Measurements from ENCODE around the gene PDE8A. TPM values are rescaled to one million over a fixed set of nuclear protein-coding genes. Genes with fewer than 3 reads are reported as not detected.
"Not testable (repeated sequence)": the region's sequence is repeated elsewhere in the genome, so short reads cannot be mapped to it uniquely, and the experiment has no call there.

Gene PDE8A
- total RNA-seq, 1 donor from 2014 or later, result 49.6 TPM

- Histone ChIP-seq H3K9ac (ENCODE audit: low read depth in 1 of 3, low read length in 3 of 3) (no peak overlapping the region), H3K4me1 (ENCODE audit: control insufficient read depth in 3 of 3, insufficient read depth in 3 of 3, low read length in 3 of 3) (peaks cover 12 to 22% (median 13%) of the 10 kb centered on the region in 3 donors), H3K27me3 (ENCODE audit: control insufficient read depth in 3 of 3, insufficient read depth in 3 of 3, low read length in 3 of 3) (no peaks in the 10 kb centered on the region), H3K4me3 (ENCODE audit: low read length in 3 of 3) (peak overlapping the region in 1 of 3 donors; percentile 14), H3K36me3 (ENCODE audit: control insufficient read depth in 3 of 3, insufficient read depth in 3 of 3, low read length in 3 of 3) (no peaks in the 10 kb centered on the region), H3K27ac (ENCODE audit: low read depth, low read length) (no peak overlapping the region), H3K9me3 (ENCODE audit: control insufficient read depth in 3 of 3, low read length in 3 of 3) (no peaks in the 10 kb centered on the region)
Observed at GRCh38 chr15:84987949-84988624, 6.4 kb downstream of the PDE8A start.

- H3K36me3 ChIP-seq (ENCODE audit: control insufficient read depth in 3 of 3, insufficient read depth in 3 of 3, low read length in 3 of 3), result no peaks in the 10 kb centered on the region
- no peak overlapping the region for H3K4me3 ChIP-seq (ENCODE audit: low read length in 3 of 3)
- no peak overlapping the region for H3K9ac ChIP-seq (ENCODE audit: low read depth in 1 of 3, low read length in 3 of 3)
- peaks cover 6 to 19% (median 13%) of the 10 kb centered on the region in 3 donors for H3K4me1 ChIP-seq (ENCODE audit: control insufficient read depth in 3 of 3, insufficient read depth in 3 of 3, low read length in 3 of 3)
- no peak overlapping the region for H3K27ac ChIP-seq (ENCODE audit: low read depth, low read length)
- H3K27me3 ChIP-seq (ENCODE audit: control insufficient read depth in 3 of 3, insufficient read depth in 3 of 3, low read length in 3 of 3), result no peaks in the 10 kb centered on the region
- H3K9me3 ChIP-seq (ENCODE audit: control insufficient read depth in 3 of 3, low read length in 3 of 3), result no peaks in the 10 kb centered on the region
Observed at GRCh38 chr15:84988909-84989644, 7.4 kb downstream of the PDE8A start.

GRCh38 chr15:84990507-84990906 is 8.9 kb downstream of the PDE8A start:
- no peaks in the 10 kb centered on the region for H3K9me3 ChIP-seq (ENCODE audit: control insufficient read depth in 3 of 3, low read length in 3 of 3)
- H3K4me1 ChIP-seq (ENCODE audit: control insufficient read depth in 3 of 3, insufficient read depth in 3 of 3, low read length in 3 of 3), result peaks cover 6 to 19% (median 13%) of the 10 kb centered on the region in 3 donors
- no peak overlapping the region for H3K27ac ChIP-seq (ENCODE audit: low read depth, low read length)
- H3K9ac ChIP-seq (ENCODE audit: low read depth in 1 of 3, low read length in 3 of 3), result no peak overlapping the region
- no peaks in the 10 kb centered on the region for H3K27me3 ChIP-seq (ENCODE audit: control insufficient read depth in 3 of 3, insufficient read depth in 3 of 3, low read length in 3 of 3)
- no peak overlapping the region for H3K4me3 ChIP-seq (ENCODE audit: low read length in 3 of 3)
- no peaks in the 10 kb centered on the region for H3K36me3 ChIP-seq (ENCODE audit: control insufficient read depth in 3 of 3, insufficient read depth in 3 of 3, low read length in 3 of 3)

GRCh38 chr15:84991014-84991712 is 9.5 kb downstream of the PDE8A start:
- Histone ChIP-seq H3K9me3 (ENCODE audit: control insufficient read depth in 3 of 3, low read length in 3 of 3) (no peaks in the 10 kb centered on the region), H3K4me1 (ENCODE audit: control insufficient read depth in 3 of 3, insufficient read depth in 3 of 3, low read length in 3 of 3) (peaks cover 6 to 19% (median 13%) of the 10 kb centered on the region in 3 donors), H3K36me3 (ENCODE audit: control insufficient read depth in 3 of 3, insufficient read depth in 3 of 3, low read length in 3 of 3) (no peaks in the 10 kb centered on the region), H3K27me3 (ENCODE audit: control insufficient read depth in 3 of 3, insufficient read depth in 3 of 3, low read length in 3 of 3) (no peaks in the 10 kb centered on the region), H3K9ac (ENCODE audit: low read depth in 1 of 3, low read length in 3 of 3) (no peak overlapping the region), H3K27ac (ENCODE audit: low read depth, low read length) (no peak overlapping the region), H3K4me3 (ENCODE audit: low read length in 3 of 3) (no peak overlapping the region)

GRCh38 chr15:84992157-84992944 is 10.7 kb downstream of the PDE8A start:
- Histone ChIP-seq H3K27me3 (ENCODE audit: control insufficient read depth in 3 of 3, insufficient read depth in 3 of 3, low read length in 3 of 3) (no peaks in the 10 kb centered on the region), H3K9me3 (ENCODE audit: control insufficient read depth in 3 of 3, low read length in 3 of 3) (no peaks in the 10 kb centered on the region), H3K27ac (ENCODE audit: low read depth, low read length) (no peak overlapping the region), H3K4me1 (ENCODE audit: control insufficient read depth in 3 of 3, insufficient read depth in 3 of 3, low read length in 3 of 3) (peaks cover 6 to 19% (median 13%) of the 10 kb centered on the region in 3 donors), H3K36me3 (ENCODE audit: control insufficient read depth in 3 of 3, insufficient read depth in 3 of 3, low read length in 3 of 3) (no peaks in the 10 kb centered on the region), H3K9ac (ENCODE audit: low read depth in 1 of 3, low read length in 3 of 3) (no peak overlapping the region), H3K4me3 (ENCODE audit: low read length in 3 of 3) (no peak overlapping the region)

- no peaks in the 10 kb centered on the region for H3K9me3 ChIP-seq (ENCODE audit: control insufficient read depth in 3 of 3, low read length in 3 of 3)
- no peaks in the 10 kb centered on the region for H3K36me3 ChIP-seq (ENCODE audit: control insufficient read depth in 3 of 3, insufficient read depth in 3 of 3, low read length in 3 of 3)
- no peak overlapping the region for H3K27ac ChIP-seq (ENCODE audit: low read depth, low read length)
- H3K9ac ChIP-seq (ENCODE audit: low read depth in 1 of 3, low read length in 3 of 3), result no peak overlapping the region
- H3K27me3 ChIP-seq (ENCODE audit: control insufficient read depth in 3 of 3, insufficient read depth in 3 of 3, low read length in 3 of 3), result no peaks in the 10 kb centered on the region
- H3K4me3 ChIP-seq (ENCODE audit: low read length in 3 of 3), result no peak overlapping the region
- H3K4me1 ChIP-seq (ENCODE audit: control insufficient read depth in 3 of 3, insufficient read depth in 3 of 3, low read length in 3 of 3), result peaks cover 11 to 24% (median 21%) of the 10 kb centered on the region in 3 donors
Observed at GRCh38 chr15:84996055-84996454, 14.4 kb downstream of the PDE8A start.

GRCh38 chr15:84996714-84997113 is 15.1 kb downstream of the PDE8A start:
- H3K4me3 ChIP-seq (ENCODE audit: low read length in 3 of 3); H3K27ac ChIP-seq (ENCODE audit: low read depth, low read length); H3K27me3 ChIP-seq (ENCODE audit: control insufficient read depth in 3 of 3, insufficient read depth in 3 of 3, low read length in 3 of 3); H3K36me3 ChIP-seq (ENCODE audit: control insufficient read depth in 3 of 3, insufficient read depth in 3 of 3, low read length in 3 of 3); H3K9ac ChIP-seq (ENCODE audit: low read depth in 1 of 3, low read length in 3 of 3); H3K9me3 ChIP-seq (ENCODE audit: control insufficient read depth in 3 of 3, low read length in 3 of 3): not testable (repeated sequence)
- H3K4me1 ChIP-seq (ENCODE audit: control insufficient read depth in 3 of 3, insufficient read depth in 3 of 3, low read length in 3 of 3), result peaks cover 11 to 24% (median 21%) of the 10 kb centered on the region in 3 donors

- peaks cover 11 to 20% (median 19%) of the 10 kb centered on the region in 3 donors for H3K4me1 ChIP-seq (ENCODE audit: control insufficient read depth in 3 of 3, insufficient read depth in 3 of 3, low read length in 3 of 3)
- not testable (repeated sequence) for H3K4me3 ChIP-seq (ENCODE audit: low read length in 3 of 3); H3K36me3 ChIP-seq (ENCODE audit: control insufficient read depth in 3 of 3, insufficient read depth in 3 of 3, low read length in 3 of 3); H3K9me3 ChIP-seq (ENCODE audit: control insufficient read depth in 3 of 3, low read length in 3 of 3); H3K9ac ChIP-seq (ENCODE audit: low read depth in 1 of 3, low read length in 3 of 3); H3K27me3 ChIP-seq (ENCODE audit: control insufficient read depth in 3 of 3, insufficient read depth in 3 of 3, low read length in 3 of 3); H3K27ac ChIP-seq (ENCODE audit: low read depth, low read length)
Observed at GRCh38 chr15:84997214-84997613, 15.6 kb downstream of the PDE8A start.

GRCh38 chr15:85000189-85000864 is 18.7 kb downstream of the PDE8A start:
- Histone ChIP-seq H3K4me1 (ENCODE audit: control insufficient read depth in 3 of 3, insufficient read depth in 3 of 3, low read length in 3 of 3) (peaks cover 24 to 34% (median 28%) of the 10 kb centered on the region in 3 donors), H3K27ac (ENCODE audit: low read depth, low read length) (peak overlapping the region; percentile 11), H3K4me3 (ENCODE audit: low read length in 3 of 3) (peak overlapping the region in 1 of 3 donors; percentile 10), H3K9ac (ENCODE audit: low read depth in 1 of 3, low read length in 3 of 3) (no peak overlapping the region), H3K36me3 (ENCODE audit: control insufficient read depth in 3 of 3, insufficient read depth in 3 of 3, low read length in 3 of 3) (no peaks in the 10 kb centered on the region), H3K27me3 (ENCODE audit: control insufficient read depth in 3 of 3, insufficient read depth in 3 of 3, low read length in 3 of 3) (no peaks in the 10 kb centered on the region), H3K9me3 (ENCODE audit: control insufficient read depth in 3 of 3, low read length in 3 of 3) (no peaks in the 10 kb centered on the region)

Measured in skeletal muscle tissue (tissue), 4 donors.